ENCODE results near the gene BPHL.
"Not testable (repeated sequence)": the region's sequence is repeated elsewhere in the genome, so short reads cannot be mapped to it uniquely, and the experiment has no call there.

BPHL gene

GRCh38 chr6:3157131-3157933 lies 38.8 kb downstream of the BPHL start, which contains the start of gene TUBB2A:
Gene TUBB2A (minus strand): TSS chr6:3157544. CDS start chr6:3157463, 81 bp downstream.
- DNase-seq: peak; percentile 87

- peak; percentile 84 for DNase-seq
Observed at GRCh38 chr6:3159805-3160781, 41.6 kb downstream of the BPHL start.

GRCh38 chr6:3162067-3162497 lies 43.6 kb downstream of the BPHL start:
- DNase-seq: no peak

- peak; percentile 70 for DNase-seq
Observed at GRCh38 chr6:3162565-3163247, 44.2 kb downstream of the BPHL start.

GRCh38 chr6:3163248-3163594 lies 44.7 kb downstream of the BPHL start:
- no peak for DNase-seq

- no peak for DNase-seq
Observed at GRCh38 chr6:3164388-3164787, 45.9 kb downstream of the BPHL start.

GRCh38 chr6:3165631-3166534 lies 47.4 kb downstream of the BPHL start:
- DNase-seq: no peak

GRCh38 chr6:3166535-3167225 lies 48.2 kb downstream of the BPHL start:
- not testable (repeated sequence) for DNase-seq

- not testable (repeated sequence) for DNase-seq
Observed at GRCh38 chr6:3168046-3168445, 49.5 kb downstream of the BPHL start.

- DNase-seq: not testable (repeated sequence)
Observed at GRCh38 chr6:3170676-3171075, 52.2 kb downstream of the BPHL start.

GRCh38 chr6:3171313-3172175 lies 53.0 kb downstream of the BPHL start:
- DNase-seq: not testable (repeated sequence)

GRCh38 chr6:3172789-3173188 lies 54.3 kb downstream of the BPHL start:
- DNase-seq: not testable (repeated sequence)

- DNase-seq: not testable (repeated sequence)
Observed at GRCh38 chr6:3173636-3174089, 55.2 kb downstream of the BPHL start.

- no peak for DNase-seq
Observed at GRCh38 chr6:3175715-3176402, 57.3 kb downstream of the BPHL start.

GRCh38 chr6:3176562-3177355 lies 58.2 kb downstream of the BPHL start:
- DNase-seq: no peak

- DNase-seq: not testable (repeated sequence)
Observed at GRCh38 chr6:3178666-3179065, 60.2 kb downstream of the BPHL start.

GRCh38 chr6:3179945-3180344 lies 61.4 kb downstream of the BPHL start:
- not testable (repeated sequence) for DNase-seq

- DNase-seq: no peak
Observed at GRCh38 chr6:3181105-3181504, 62.6 kb downstream of the BPHL start.

GRCh38 chr6:3183066-3183465 lies 64.6 kb downstream of the BPHL start:
- no peak for DNase-seq

Measured in CD4-positive, alpha-beta T cell treated with Interleukin-17A for 1 hour (primary cell).